MCF 10A (cell line): ENCODE data around the gene SIDT2. TPM values are rescaled to one million over a fixed set of nuclear protein-coding genes. Genes with fewer than 3 reads are reported as not detected.
"Not testable (repeated sequence)": the region's sequence is repeated elsewhere in the genome, so short reads cannot be mapped to it uniquely, and the experiment has no call there.

ENCODE experiments used
- BruUV-seq: library from RNA; stranded (reverse); fragments of 400-500 nt; replicated peaks from 2 replicates; lab custom pipeline; 2021; lab: Mats Ljungman, UMichigan
- CTCF ChIA-PET: fragments of 300-600 bp; sonication (Branson Sonifier 250); formaldehyde crosslinking; extraction: SDS; loops from one replicate; lab custom pipeline; 2021; ENCODE audit warnings: antibody characterized with exemption, inconsistent platforms; lab: Yijun Ruan, JAX
- POLR2A ChIA-PET: fragments of 300-600, 350-650 bp; sonication (Branson Sonifier 250); formaldehyde crosslinking; extraction: SDS; loops from one replicate; lab custom pipeline; 2020; ENCODE audit warnings: antibody characterized with exemption, inconsistent platforms; lab: Yijun Ruan, JAX
- DNase-seq: peaks from one replicate; pipeline ENCODE4 v3.0.0-alpha.2; 2018; ENCODE audit not compliant: unreplicated experiment
- H3K27ac Mint-ChIP-seq: one replicate; pipeline ENCODE4 v1.8.0; 2022; ENCODE audit warnings: mild to moderate bottlenecking, low read depth, mixed read lengths; ENCODE audit not compliant: unreplicated experiment
- H3K27me3 Mint-ChIP-seq: one replicate; pipeline ENCODE4 v1.8.0; 2022; ENCODE audit warnings: mixed read lengths; ENCODE audit not compliant: insufficient read depth, unreplicated experiment
- H3K36me3 Mint-ChIP-seq: one replicate; pipeline ENCODE4 v1.8.0; 2022; ENCODE audit warnings: mild to moderate bottlenecking, moderate library complexity, mixed read lengths; ENCODE audit not compliant: insufficient read depth, unreplicated experiment
- H3K4me1 Mint-ChIP-seq: one replicate; pipeline ENCODE4 v1.8.0; 2022; ENCODE audit warnings: mixed read lengths; ENCODE audit not compliant: insufficient read depth, unreplicated experiment
- H3K4me3 Mint-ChIP-seq: one replicate; pipeline ENCODE4 v1.8.0; 2022; ENCODE audit warnings: mild to moderate bottlenecking, moderate library complexity, mixed read lengths; ENCODE audit not compliant: unreplicated experiment
- H3K9me3 Mint-ChIP-seq: one replicate; pipeline ENCODE4 v1.8.0; 2022; ENCODE audit warnings: mixed read lengths; ENCODE audit not compliant: unreplicated experiment
- CTCF ChIP-seq: fragments of 200-600 bp; IDR thresholded peaks from one replicate; pipeline ENCODE4 v1.8.0; 2022; ENCODE audit warnings: antibody characterized with exemption, mild to moderate bottlenecking; ENCODE audit not compliant: unreplicated experiment
- intact Hi-C: fragments of 100-400 bp; cut with micrococcal nuclease; formaldehyde crosslinking; loops from 2 replicates; pipeline ENCODE4 v1.14.1; 2022
- total RNA-seq: library from RNA; stranded (reverse); gene quantifications from 2 replicates; pipeline ENCODE4 v1.2.3, GENCODE V29; 2022

Gene SIDT2
- total RNA-seq, 1 experiment from 2014 or later, result 18.4 TPM

DNA sequence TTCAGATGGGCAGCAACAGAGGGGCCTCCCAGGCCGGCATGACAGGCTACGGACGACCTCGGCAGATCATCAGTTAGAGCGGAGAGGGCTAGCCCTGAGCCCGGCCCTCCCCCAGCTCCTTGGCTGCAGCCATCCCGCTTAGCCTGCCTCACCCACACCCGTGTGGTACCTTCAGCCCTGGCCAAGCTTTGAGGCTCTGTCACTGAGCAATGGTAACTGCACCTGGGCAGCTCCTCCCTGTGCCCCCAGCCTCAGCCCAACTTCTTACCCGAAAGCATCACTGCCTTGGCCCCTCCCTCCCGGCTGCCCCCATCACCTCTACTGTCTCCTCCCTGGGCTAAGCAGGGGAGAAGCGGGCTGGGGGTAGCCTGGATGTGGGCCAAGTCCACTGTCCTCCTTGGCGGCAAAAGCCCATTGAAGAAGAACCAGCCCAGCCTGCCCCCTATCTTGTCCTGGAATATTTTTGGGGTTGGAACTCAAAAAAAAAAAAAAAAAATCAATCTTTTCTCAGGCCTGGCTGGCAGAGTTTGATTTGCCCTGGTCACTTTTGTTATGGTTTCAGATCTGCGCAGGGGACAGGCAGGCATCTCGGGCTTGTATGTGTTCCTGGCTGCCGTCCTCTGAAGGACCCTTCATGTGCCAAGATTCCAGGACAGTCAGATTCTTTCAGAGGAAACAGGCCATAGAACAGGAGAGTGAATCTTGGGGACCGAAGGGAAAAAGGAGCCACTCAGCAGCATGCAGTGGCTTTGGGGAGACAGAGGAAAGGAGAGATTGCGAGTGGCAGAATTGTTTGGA is 25.9 kb downstream of the SIDT2 start:
- ChIA-PET CTCF (interaction anchor here (0.9 to 1.2 kb wide), 3 partner anchors 16 to 44 kb away, joined by 3 to 4 read pairs (median 4); no protein-coding TSS in a partner anchor), POLR2A (interaction anchor here (0.6 to 0.7 kb wide), 2 partner anchors 10 to 21 kb away, joined by 3 to 5 read pairs; no protein-coding TSS in a partner anchor)
- intact Hi-C loops, result loop anchor here (5.0 kb wide), 1 partner anchor 72 kb away; no protein-coding TSS in a partner anchor
- no peak for DNase-seq
- TF ChIP-seq CTCF, result no peak
- Mint-ChIP-seq H3K27me3 (no peaks in the 10 kb centered on the region), H3K4me3 (no peak overlapping the region), H3K36me3 (peaks cover 12% of the 10 kb centered on the region), H3K4me1 (no peaks in the 10 kb centered on the region), H3K9me3 (no peaks in the 10 kb centered on the region), H3K27ac (peak overlapping the region; percentile 44)
- TSS peak; percentile 50 for BruUV-seq

DNA sequence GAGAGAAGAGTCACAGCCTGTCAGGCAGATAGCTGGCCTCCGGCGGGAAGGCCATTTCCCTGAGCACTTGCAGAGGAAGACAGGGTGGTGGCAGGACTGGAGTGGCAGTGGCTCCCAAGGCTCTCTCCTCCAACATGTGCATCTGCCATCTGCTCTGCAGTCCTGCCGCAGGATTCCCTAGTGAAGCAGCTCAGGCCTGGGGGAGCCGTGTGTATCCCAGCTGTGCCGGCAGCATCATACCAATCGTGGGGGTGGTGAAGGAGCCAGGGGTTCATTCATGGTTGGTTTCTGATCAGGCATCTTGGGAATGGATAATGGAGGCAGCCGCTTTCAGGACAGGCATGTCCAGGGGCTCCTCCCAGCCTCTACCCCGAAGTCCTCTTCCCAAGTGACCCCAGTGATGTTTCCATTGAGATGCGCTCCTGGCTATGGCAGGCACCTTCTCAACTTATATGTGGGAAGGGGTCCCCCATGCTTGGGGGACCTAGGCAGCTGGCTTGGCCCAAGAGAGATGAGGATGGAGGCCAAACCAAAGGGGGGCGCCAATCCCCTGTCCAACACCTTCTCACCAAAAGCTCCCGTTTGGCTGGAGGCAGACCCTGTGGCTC is 26.8 kb downstream of the SIDT2 start:
- no peak for DNase-seq
- intact Hi-C loops, result loop anchor here (5.0 kb wide), 1 partner anchor 73 kb away; no protein-coding TSS in a partner anchor
- Mint-ChIP-seq H3K9me3 (no peaks in the 10 kb centered on the region), H3K27ac (peak overlapping the region; percentile 44), H3K27me3 (no peaks in the 10 kb centered on the region), H3K36me3 (peaks cover 12% of the 10 kb centered on the region), H3K4me3 (no peak overlapping the region), H3K4me1 (no peaks in the 10 kb centered on the region)
- no peak for TF ChIP-seq CTCF
- ChIA-PET CTCF (interaction anchor here (1.0 to 1.2 kb wide), 2 partner anchors 21 to 45 kb away, joined by 3 to 4 read pairs; no protein-coding TSS in a partner anchor), POLR2A (interaction anchor here (0.6 kb wide), 2 partner anchors 20 to 29 kb away, joined by 3 to 5 read pairs; no protein-coding TSS in a partner anchor)
- no TSS peak for BruUV-seq

- H3K27ac Mint-ChIP-seq, H3K9me3 Mint-ChIP-seq, H3K27me3 Mint-ChIP-seq, CTCF ChIA-PET, H3K4me1 Mint-ChIP-seq, DNase-seq, H3K4me3 Mint-ChIP-seq: not testable (repeated sequence)
- intact Hi-C loops, result loop anchor here (5.0 kb wide), 1 partner anchor 74 kb away; no protein-coding TSS in a partner anchor
- POLR2A ChIA-PET, result interaction anchor here (0.6 kb wide), 1 partner anchor 28 kb away, joined by 3 read pairs; no protein-coding TSS in a partner anchor
- peaks cover 12% of the 10 kb centered on the region for H3K36me3 Mint-ChIP-seq
- BruUV-seq, result TSS peak; percentile 50
Observed at GRCh38 chr11:117206111-117206510, 27.6 kb downstream of the SIDT2 start.

GRCh38 chr11:117206859-117207258 is 28.3 kb downstream of the SIDT2 start:
- H3K36me3 Mint-ChIP-seq, result peaks cover 12% of the 10 kb centered on the region
- H3K4me1 Mint-ChIP-seq, BruUV-seq, POLR2A ChIA-PET, H3K27me3 Mint-ChIP-seq, CTCF ChIA-PET, DNase-seq, H3K27ac Mint-ChIP-seq, H3K9me3 Mint-ChIP-seq, H3K4me3 Mint-ChIP-seq: not testable (repeated sequence)
- intact Hi-C loops, result loop anchor here (5.0 kb wide), 1 partner anchor 75 kb away; no protein-coding TSS in a partner anchor

GRCh38 chr11:117207481-117207880 is 28.9 kb downstream of the SIDT2 start:
- H3K4me1 Mint-ChIP-seq, BruUV-seq, H3K27ac Mint-ChIP-seq, H3K27me3 Mint-ChIP-seq, DNase-seq, POLR2A ChIA-PET, H3K9me3 Mint-ChIP-seq, CTCF ChIA-PET, H3K4me3 Mint-ChIP-seq: not testable (repeated sequence)
- H3K36me3 Mint-ChIP-seq, result peaks cover 17% of the 10 kb centered on the region
- intact Hi-C loops, result loop anchor here (5.0 kb wide), 1 partner anchor 75 kb away; no protein-coding TSS in a partner anchor

GRCh38 chr11:117208710-117209109 is 30.2 kb downstream of the SIDT2 start:
- CTCF ChIA-PET, result interaction anchor here (0.5 kb wide), 1 partner anchor 1758 kb away, joined by 4 read pairs; no protein-coding TSS in a partner anchor

More at GRCh38 chr11:117208710-117209109, 30.2 kb downstream of the SIDT2 start:
- DNase-seq, H3K27me3 Mint-ChIP-seq, H3K4me3 Mint-ChIP-seq, H3K4me1 Mint-ChIP-seq, BruUV-seq, POLR2A ChIA-PET, H3K27ac Mint-ChIP-seq, H3K9me3 Mint-ChIP-seq: not testable (repeated sequence)
- H3K36me3 Mint-ChIP-seq, result peaks cover 27% of the 10 kb centered on the region
- intact Hi-C loops, result loop anchor here (5.0 kb wide), 1 partner anchor 76 kb away; no protein-coding TSS in a partner anchor
